Right cardiac atrium (tissue), 5 donors: Measurements from ENCODE around the gene CDCP1. TPM values are rescaled to one million over a fixed set of nuclear protein-coding genes. Genes with fewer than 3 reads are reported as not detected.
A peak's percentile ranks its signal among the peaks of the same experiment; 100 is the strongest.

Experiments used
- ATAC-seq, 2 donors: fragments of 200-7000 bp; cut with Tn5 transposase; one replicate each; pipeline versions ENCODE4 v1.8.0 to v1.9.1; 2020; ENCODE audit warnings: moderate library complexity in 2 of 2, mild to moderate bottlenecking in 1 of 2
- DNase-seq, 3 donors: peaks; one replicate each; pipeline ENCODE4 v3.0.0-alpha.2; 2020
- H3K27ac ChIP-seq: one replicate; pipeline ENCODE4 v1.5.1; 2013; ENCODE audit warnings: mild to moderate bottlenecking, low read length, control low read depth, moderate library complexity
- H3K27me3 ChIP-seq: one replicate; pipeline ENCODE4 v1.6.1; 2013; ENCODE audit not compliant: control insufficient read depth, insufficient read depth
- H3K4me1 ChIP-seq: one replicate; pipeline ENCODE4 v1.6.1; 2013; ENCODE audit warnings: low read length; ENCODE audit not compliant: control insufficient read depth, insufficient read depth
- H3K4me3 ChIP-seq: one replicate; pipeline ENCODE4 v1.5.1; 2013; ENCODE audit warnings: low read length, control low read depth
- H3K9me3 ChIP-seq: one replicate; pipeline ENCODE4 v1.6.1; 2013; ENCODE audit warnings: low read length; ENCODE audit not compliant: control insufficient read depth
- WGBS: extraction: QIAGEN DNeasy Blood & Tissue Kit; methylation state at CpG from one replicate; pipeline ENCODE4 v1.1.7; 2013; 5-methylcytosine and 5-hydroxymethylcytosine counted together
- intact Hi-C, 4 donors: fragments of 100-400 bp; cut with DNase I; formaldehyde crosslinking; loops; one replicate each; pipeline versions ENCODE4 v1.11.0 to v1.14.0; 2022 to 2023
- polyA plus RNA-seq: library from polyadenylated mRNA; stranded (reverse); fragments of 200-250 nt; gene quantifications from one replicate; pipeline ENCODE4 v1.2.3, GENCODE V29; 2013
- total RNA-seq, 4 donors: library from RNA; stranded (reverse); fragmentation: NEBNext Ultra II Directional; extraction: Animal tissue kit (Norgen Biotek cat#: 25700); gene quantifications; one replicate each; pipeline ENCODE4 v1.2.1, GENCODE V29; 2021
- donor health status: healthy with polysubstance abuse.
- donor health status: DM: no; HTN: yes; CAD: no.
- donor health status: DM: no; HTN: no; CAD: no.
- donor health status: DM: no; HTN: yes; CAD: no; lungs with severe emphysema.
- donor health status: DM: yes; HTN: yes; CAD: no.

The CDCP1 gene
- total and polyA plus RNA-seq, 5 donors: 0.09 to 0.72 (median 0.46) TPM

DNA sequence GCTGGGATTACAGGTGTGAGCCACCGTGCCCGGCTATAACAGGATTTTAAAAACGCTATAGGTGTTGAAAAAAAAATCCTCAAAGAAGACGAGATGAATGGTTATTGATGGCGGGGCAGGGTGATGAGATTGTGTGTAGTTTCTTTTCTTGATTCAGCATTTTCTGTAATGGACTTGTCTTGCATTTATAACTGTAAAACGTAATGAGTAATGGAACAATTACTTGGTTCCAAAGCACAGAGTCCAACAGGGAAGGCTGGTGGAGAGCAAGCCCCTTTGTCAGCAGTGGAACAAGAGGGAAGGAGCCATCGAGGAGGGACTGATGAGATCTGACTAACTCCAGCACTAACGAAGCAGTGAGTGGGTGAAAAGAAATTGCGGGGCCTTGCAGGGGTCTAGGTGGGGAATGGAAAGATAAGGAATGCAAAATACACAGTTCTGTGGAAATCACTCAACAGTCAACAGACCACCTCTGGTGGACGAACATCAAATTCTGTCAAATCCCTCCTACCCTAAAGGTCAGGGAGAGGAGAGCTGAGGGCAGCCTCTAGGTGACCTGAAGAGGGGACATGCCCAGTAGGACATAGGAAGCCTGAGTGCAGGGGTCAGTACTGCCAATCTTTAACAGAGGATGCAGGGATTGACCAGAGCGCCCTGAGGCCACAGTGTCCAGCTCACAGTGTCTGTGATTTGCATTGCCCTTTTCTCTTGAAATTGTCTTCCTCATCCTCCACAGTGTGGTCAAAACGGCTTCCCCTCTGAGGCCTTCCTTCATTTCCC is 23.1 kb upstream of the CDCP1 start:
- no peaks in the 10 kb centered on the region for H3K27me3 ChIP-seq
- 85% methylated on average over 12 of the region's 12 CpGs for WGBS
- ATAC-seq (no peak), DNase-seq (no peak)
- H3K27ac ChIP-seq: no peak overlapping the region
- no peaks in the 10 kb centered on the region for H3K9me3 ChIP-seq
- no peak overlapping the region for H3K4me3 ChIP-seq
- no peaks in the 10 kb centered on the region for H3K4me1 ChIP-seq
- intact Hi-C loops: no loop called here

DNA sequence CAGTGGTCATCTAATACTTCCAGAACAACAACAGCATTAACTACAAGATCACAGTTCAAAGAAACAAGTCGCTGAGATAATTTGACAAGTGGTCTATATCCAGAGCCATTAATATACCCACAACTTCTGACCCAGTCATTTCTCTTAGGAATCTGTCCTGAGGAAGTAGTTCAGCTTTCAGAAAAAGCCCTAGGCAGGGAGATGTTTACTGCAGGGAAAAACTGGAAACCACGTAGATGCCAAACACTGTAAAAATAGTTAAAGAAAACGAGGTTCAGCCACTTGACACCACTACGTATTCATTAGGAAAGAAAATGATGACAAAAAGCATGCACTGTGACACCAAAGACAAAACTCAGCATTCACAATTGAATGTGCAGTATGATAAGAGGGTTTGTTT is 22.3 kb upstream of the CDCP1 start:
- DNase-seq: no peak
- ATAC-seq: no peak
- Histone ChIP-seq H3K27ac (no peak overlapping the region), H3K9me3 (no peaks in the 10 kb centered on the region), H3K4me1 (no peaks in the 10 kb centered on the region), H3K4me3 (no peak overlapping the region), H3K27me3 (no peaks in the 10 kb centered on the region)
- WGBS: 70% methylated on average over 4 of the region's 4 CpGs
- intact Hi-C loops: no loop called here

DNA sequence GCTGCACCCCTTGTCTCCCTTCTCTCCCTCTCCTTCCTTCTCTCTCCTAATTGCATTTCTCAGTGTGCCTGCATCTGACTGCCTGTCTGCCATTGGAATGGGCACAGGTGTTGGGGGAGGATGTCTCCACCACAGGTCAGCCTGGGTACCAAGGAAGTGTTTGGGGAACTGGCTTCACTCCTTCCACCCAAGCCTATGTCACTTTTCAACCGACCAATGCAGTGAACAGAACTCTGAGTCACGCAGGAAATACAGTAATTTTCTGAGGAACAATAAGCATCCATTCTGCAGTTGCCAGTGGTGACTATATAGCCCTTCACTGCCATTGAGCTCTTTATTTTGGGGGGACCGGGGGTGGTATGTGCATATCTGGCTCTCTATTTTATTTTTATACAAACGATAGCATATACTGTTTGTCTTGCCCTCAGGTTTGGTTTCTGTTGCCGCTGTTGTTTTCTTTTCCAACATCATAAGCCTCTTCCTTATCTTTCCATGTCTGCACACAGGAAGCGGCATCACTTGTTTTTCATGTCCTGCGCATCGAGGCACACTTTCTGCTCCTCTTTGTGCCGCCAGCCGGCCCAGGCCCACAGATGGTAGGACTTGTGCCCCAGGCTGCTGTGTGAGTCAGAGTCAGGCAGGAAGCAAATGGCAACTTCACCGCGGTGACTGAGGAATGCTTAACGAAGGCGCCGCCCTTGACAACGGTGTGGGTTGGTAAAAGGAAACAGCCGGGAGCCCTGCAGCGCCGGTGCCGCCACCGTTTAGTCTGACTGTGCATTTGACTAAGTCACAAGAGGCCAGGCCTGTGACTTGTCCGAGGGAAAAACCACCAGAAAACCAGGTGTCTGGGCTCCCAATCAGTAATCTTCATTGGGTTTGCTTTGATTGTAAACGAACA is 21.1 kb upstream of the CDCP1 start:
- H3K27ac ChIP-seq: no peak overlapping the region
- 16% methylated on average over 23 of the region's 23 CpGs for WGBS
- H3K4me3 ChIP-seq: no peak overlapping the region
- intact Hi-C loops: no loop called here
- no peaks in the 10 kb centered on the region for H3K4me1 ChIP-seq
- H3K27me3 ChIP-seq: no peaks in the 10 kb centered on the region
- DNase-seq: peak; percentile 80 to 88 (median 83)
- peak; percentile 87 to 96 for ATAC-seq
- H3K9me3 ChIP-seq: no peaks in the 10 kb centered on the region

DNA sequence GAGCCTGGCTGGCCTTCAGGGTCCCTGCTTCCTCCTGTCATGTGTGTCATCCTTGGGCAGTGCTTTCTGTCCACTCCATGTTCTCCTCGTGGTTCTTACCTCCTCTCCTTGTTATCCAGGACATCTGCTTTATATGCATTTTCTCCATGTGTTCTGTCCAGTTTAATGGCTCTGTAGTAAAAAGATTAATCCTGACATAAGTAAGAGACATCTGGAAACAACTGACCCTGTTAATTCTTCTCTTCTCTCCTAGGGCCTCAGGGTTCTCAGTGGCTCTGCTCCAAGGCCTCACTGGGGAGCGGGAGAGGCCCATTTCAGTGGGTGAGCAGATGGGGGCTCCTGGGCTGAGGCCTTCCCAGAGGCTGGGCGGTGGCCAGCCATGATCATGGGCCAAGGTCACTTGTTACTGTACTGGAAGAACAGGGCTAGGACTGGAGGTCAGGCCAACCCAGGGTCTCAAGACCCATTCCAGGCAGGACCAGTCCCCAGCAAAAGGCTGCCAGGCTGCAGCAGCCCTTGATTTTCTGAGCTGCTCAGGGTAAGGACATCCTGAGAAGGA is 20.2 kb upstream of the CDCP1 start:
- Histone ChIP-seq H3K27me3 (no peaks in the 10 kb centered on the region), H3K9me3 (no peaks in the 10 kb centered on the region), H3K27ac (no peak overlapping the region), H3K4me1 (no peaks in the 10 kb centered on the region), H3K4me3 (no peak overlapping the region)
- 86% methylated on average over 3 of the region's 3 CpGs for WGBS
- ATAC-seq: no peak
- intact Hi-C loops: no loop called here
- no peak for DNase-seq

DNA sequence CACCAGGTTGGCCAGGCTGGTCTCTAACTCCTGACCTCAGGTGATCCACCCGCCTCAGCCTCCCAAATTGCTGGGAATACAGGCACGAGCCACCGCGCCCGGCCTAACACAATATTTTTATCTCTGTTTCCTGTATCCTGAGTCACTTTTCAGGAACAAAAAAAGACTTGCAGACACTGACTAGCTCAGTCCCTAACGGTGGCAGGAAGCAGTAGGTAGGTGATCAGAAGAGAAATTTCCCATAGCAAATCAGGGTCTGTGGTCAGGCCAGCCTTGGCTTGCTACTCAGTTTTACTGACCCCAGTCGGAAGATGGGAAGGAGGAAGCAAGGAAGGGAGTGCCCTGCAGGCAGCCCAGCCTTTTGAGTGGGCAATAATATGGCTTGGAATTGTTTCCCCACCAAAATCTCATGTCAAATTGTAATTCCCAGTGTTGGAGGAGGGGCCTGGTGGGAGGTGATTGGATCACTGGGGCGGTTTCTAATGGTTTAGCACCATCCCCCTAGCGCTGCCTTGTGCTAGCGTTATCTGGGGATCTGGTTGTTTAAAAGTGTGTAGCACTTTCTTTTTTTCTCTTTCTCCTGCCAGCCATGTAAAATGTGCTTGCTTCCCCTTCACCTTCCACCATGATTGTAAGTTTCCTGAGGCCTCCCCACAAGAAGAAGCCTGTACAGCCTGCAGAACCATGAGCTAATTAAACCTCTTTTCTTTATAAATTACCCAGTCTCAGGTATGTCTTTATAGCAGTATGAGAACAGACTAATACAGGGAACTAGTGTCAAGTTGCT is 19.5 kb upstream of the CDCP1 start:
- ATAC-seq (no peak), DNase-seq (no peak)
- Histone ChIP-seq H3K4me3 (no peak overlapping the region), H3K27ac (no peak overlapping the region), H3K27me3 (no peaks in the 10 kb centered on the region), H3K9me3 (no peaks in the 10 kb centered on the region), H3K4me1 (no peaks in the 10 kb centered on the region)
- intact Hi-C loops: no loop called here
- 70% methylated on average over 10 of the region's 10 CpGs for WGBS

DNA sequence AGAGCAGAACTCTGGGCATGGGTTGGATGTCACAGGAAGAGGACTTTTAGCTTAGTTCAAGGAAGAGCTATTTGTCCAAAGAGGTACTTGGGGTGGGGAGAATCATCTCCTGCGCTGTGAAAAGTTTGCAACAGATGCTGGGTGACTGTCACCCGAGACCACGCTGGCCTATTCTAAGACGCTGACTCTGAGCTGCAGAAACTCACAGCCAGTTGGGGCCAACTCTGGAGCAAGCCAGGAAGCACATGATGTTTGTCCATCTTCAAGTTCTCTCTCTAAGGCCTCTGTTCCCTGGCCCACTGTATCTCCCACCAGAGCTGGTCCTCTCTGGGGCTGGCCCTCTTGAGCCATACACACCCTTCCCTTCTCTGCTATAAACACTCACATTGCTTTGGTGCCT is 17.9 kb upstream of the CDCP1 start:
- Histone ChIP-seq H3K4me3 (no peak overlapping the region), H3K9me3 (no peaks in the 10 kb centered on the region), H3K27me3 (no peaks in the 10 kb centered on the region), H3K4me1 (no peaks in the 10 kb centered on the region), H3K27ac (no peak overlapping the region)
- 91% methylated on average over 4 of the region's 4 CpGs for WGBS
- intact Hi-C loops: no loop called here
- ATAC-seq (no peak), DNase-seq (no peak)

DNA sequence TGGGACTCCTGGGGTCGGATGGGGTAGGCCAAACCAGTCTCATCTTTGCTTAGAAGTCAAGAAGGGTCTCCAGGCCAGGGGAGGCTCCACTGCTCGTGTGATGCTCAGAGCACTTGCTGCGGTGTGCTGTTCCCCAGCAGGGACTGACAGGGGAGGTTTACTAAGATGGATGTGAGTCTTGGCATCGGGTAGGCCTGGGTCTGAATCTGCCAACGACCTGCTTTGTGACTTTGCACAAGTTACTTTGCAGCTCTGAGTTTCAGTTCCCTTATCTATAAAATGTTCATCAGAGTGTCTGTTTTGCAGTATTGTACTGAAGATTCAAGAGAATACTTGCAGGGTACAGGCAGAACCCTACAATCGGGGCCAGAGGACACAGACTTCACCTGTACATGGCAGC is 17.3 kb upstream of the CDCP1 start:
- WGBS: 49% methylated on average over 6 of the region's 6 CpGs
- Histone ChIP-seq H3K27ac (no peak overlapping the region), H3K4me3 (no peak overlapping the region)

DNA sequence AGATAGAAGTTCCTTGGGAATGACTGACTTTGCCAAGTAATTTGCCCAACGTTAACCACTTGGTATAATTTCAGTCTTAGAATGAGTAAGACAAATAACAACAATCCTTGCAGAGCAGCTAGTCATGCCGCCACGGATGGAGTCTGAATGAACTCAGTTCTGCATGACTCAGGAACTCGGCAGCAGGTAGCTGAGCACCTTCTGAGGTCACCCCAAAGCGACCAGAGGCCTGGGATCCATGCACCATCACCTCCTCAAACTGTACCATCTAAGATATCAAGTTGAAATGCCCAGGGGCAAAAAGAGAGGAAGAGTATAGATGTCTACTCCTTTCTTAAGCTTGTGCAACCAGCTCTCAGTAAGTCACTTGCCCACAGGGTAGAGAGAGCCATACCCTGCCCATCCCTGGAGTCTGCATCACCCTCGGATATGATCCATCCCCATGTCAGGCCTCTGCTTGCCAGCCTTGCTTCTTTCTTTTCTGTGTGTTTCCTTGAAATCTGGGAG is 8.5 kb upstream of the CDCP1 start:
- no peaks in the 10 kb centered on the region for H3K27me3 ChIP-seq
- no peak for ATAC-seq
- no peak for DNase-seq
- H3K4me1 ChIP-seq: no peaks in the 10 kb centered on the region
- WGBS: 82% methylated on average over 6 of the region's 6 CpGs
- intact Hi-C loops: no loop called here
- no peak overlapping the region for H3K27ac ChIP-seq
- no peak overlapping the region for H3K4me3 ChIP-seq
- H3K9me3 ChIP-seq: no peaks in the 10 kb centered on the region

More for the DNA sequence above, 17.3 kb upstream of the CDCP1 start:
- ATAC-seq (no peak), DNase-seq (no peak)
- Histone ChIP-seq H3K27me3 (no peaks in the 10 kb centered on the region), H3K4me1 (no peaks in the 10 kb centered on the region), H3K9me3 (no peaks in the 10 kb centered on the region)
- intact Hi-C loops: no loop called here

DNA sequence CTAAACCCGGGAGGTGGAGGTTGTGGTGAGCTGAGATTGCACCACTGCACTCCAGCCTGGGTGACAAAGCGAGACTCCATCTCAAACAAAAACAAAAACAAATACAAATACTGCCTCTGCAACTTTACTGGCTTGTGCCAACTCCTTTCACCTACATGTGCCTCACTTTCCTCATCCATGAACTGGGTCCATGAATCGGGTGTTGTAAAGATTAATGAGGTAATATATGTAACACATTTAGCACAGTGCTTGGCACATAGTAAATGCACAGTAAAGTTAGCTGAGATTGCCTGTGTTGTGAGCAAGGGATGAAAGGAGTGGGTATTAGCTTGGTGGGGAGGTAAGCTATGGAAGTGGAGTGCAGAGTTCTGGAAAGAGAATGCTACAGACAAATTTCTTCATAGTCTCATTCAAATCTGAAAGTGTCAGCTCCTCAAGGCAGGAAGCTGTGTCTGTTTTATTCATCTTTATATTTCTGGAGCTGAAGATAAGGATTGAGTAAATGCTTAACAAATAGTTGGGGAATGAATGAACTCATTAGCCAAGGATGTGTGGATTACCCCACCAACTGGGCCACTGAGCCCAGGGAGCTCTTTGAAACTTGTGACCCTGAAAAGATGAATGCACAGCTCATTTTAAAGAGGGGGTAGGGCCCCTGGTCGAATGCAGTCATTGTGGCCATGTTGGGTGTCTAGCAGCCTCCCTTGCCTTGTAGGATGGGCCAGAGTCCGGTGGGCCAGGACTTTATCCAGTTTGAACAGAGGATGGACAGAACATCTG is 7.7 kb upstream of the CDCP1 start:
- DNase-seq: no peak
- intact Hi-C loops: no loop called here
- Histone ChIP-seq H3K4me1 (no peaks in the 10 kb centered on the region), H3K27ac (no peak overlapping the region), H3K9me3 (no peaks in the 10 kb centered on the region), H3K4me3 (no peak overlapping the region), H3K27me3 (no peaks in the 10 kb centered on the region)
- WGBS: 54% methylated on average over 5 of the region's 5 CpGs
- no peak for ATAC-seq

DNA sequence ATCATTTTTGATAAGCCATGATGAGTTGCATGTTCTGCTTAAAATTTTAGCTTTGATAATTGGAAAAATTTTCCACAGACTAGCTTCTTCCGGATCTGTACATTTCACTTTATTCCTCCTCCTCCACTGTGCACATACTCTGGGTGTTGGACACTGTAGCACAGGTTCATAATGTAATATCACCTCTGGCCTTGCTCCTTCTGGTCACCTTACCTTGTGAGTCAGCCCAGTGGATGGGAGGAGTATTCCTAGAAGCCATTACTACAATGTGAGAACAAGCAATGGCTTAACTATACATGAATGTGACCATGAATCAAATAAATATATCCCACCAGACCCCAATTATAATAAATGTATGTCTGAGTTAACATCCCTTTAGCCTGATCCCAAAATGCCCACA is 6.1 kb upstream of the CDCP1 start:
- DNase-seq (no peak), ATAC-seq (no peak)
- Histone ChIP-seq H3K27me3 (peaks cover 4% of the 10 kb centered on the region), H3K4me3 (no peak overlapping the region), H3K27ac (no peak overlapping the region), H3K9me3 (no peaks in the 10 kb centered on the region), H3K4me1 (no peaks in the 10 kb centered on the region)
- WGBS: 88% methylated on average over 1 of the region's 1 CpG
- intact Hi-C loops: no loop called here
